Stimulated activated memory B cell treated with anti-CD40 and anti-IgM and Interleukin-4, amounts not matched to agents 10 μg/mL and 1 μg/mL and 100 μg/mL, for 72 hours (primary cell): ENCODE data around the gene SLC25A44.

Experiments used
- ATAC-seq: fragments of 150-1000 bp; cut with Tn5 transposase; 2 replicates; pipeline ENCODE4 v1.10.0; 2021
- H3K27ac Mint-ChIP-seq: one replicate; pipeline ENCODE4 v1.8.0; 2022; ENCODE audit warnings: mild to moderate bottlenecking, mixed read lengths
- H3K27me3 Mint-ChIP-seq: one replicate; pipeline ENCODE4 v1.8.0; 2022; ENCODE audit warnings: mixed read lengths
- H3K36me3 Mint-ChIP-seq: one replicate; pipeline ENCODE4 v1.8.0; 2022; ENCODE audit warnings: mixed read lengths
- H3K4me1 Mint-ChIP-seq: one replicate; pipeline ENCODE4 v1.8.0; 2022; ENCODE audit warnings: mixed read lengths
- H3K4me3 Mint-ChIP-seq: one replicate; pipeline ENCODE4 v1.8.0; 2022; ENCODE audit warnings: mild to moderate bottlenecking, moderate library complexity, mixed read lengths
- H3K9me3 Mint-ChIP-seq: one replicate; pipeline ENCODE4 v1.8.0; 2022; ENCODE audit warnings: mixed read lengths

Gene SLC25A44, protein sequence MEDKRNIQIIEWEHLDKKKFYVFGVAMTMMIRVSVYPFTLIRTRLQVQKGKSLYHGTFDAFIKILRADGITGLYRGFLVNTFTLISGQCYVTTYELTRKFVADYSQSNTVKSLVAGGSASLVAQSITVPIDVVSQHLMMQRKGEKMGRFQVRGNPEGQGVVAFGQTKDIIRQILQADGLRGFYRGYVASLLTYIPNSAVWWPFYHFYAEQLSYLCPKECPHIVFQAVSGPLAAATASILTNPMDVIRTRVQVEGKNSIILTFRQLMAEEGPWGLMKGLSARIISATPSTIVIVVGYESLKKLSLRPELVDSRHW

DNA sequence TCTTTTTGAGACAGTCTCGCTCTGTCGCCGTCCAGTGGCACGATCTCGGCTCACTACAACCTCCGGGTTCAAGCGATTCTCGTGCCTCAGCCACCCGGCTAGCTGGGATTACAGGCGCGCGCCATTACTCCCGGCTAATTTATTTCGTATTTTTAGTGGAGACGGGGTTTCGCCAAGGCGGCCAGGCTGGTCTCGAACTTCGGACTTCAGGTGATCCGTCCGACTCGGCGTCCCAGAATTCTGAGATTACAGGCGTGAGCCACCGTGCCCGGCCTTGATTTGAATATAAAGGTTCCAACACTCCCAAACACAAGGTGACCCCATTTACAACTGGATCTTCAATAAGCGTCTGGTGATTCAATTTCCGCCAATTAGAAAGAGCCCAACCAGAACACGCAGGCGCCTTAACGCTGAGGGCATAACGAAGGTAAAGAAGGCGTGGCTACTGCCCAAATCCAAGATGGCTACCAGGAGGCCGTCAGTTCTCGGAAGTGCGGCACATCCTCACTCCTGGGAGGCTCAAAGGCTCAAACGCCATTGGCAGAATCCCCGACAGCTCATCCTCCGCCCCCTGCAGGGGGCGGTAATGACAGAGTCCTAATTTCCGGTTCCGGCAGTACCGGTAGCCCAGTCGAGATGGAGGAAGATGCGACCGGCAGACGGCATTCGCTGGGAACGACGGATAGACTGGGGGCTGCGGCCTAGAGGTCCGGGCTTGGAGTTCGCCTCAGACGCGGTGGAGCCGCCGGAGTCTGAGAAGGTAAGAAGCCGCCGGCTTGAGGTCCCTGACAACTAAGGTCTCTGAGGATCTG, at the start of gene SLC25A44:
Gene SLC25A44 (plus strand): TSS at position 617 of the 812 bp plus-strand sequence. CDS start 5,744 bp downstream, outside the sequence.
- Mint-ChIP-seq H3K4me3 (peak within 1 kb of the TSS; percentile 85), H3K27me3 (no peaks in the 10 kb centered on the region), H3K4me1 (peaks cover 41% of the 10 kb centered on the region), H3K27ac (peak within 1 kb of the TSS; percentile 84), H3K9me3 (peaks cover 2% of the 10 kb centered on the region), H3K36me3 (peaks cover 13% of the 10 kb centered on the region)
- ATAC-seq = peak; percentile 99

DNA sequence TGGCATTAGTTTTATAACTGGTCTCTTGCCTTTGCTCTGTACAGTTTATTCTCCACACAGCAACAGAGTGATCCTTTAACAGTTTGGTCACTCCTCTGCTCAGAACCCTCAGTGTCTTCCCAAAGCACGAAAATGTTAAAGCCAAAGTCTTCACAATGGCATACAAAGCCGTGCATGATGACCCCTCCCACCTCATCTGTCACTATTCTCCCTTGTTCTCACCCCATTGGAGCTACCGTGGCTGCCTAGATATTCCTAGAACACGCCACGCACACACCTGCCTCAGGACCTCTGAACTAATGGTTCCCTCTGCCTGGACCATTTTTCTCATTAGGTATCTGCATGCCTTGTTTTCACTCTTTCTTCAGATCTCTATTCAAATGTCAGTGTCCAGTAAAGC, 49.2 kb upstream of the SLC25A44 start:
- ATAC-seq = no peak
- Mint-ChIP-seq H3K9me3 (no peaks in the 10 kb centered on the region), H3K27me3 (peaks cover 22% of the 10 kb centered on the region), H3K4me3 (no peak overlapping the region), H3K4me1 (peaks cover 39% of the 10 kb centered on the region), H3K27ac (no peak overlapping the region), H3K36me3 (peaks cover 9% of the 10 kb centered on the region)

GRCh38 chr1:156145650-156146019, 48.3 kb upstream of the SLC25A44 start:
- H3K4me1 Mint-ChIP-seq = peaks cover 48% of the 10 kb centered on the region
- peak overlapping the region; percentile 79 for H3K27ac Mint-ChIP-seq
- H3K4me3 Mint-ChIP-seq = peak overlapping the region; percentile 69
- H3K9me3 Mint-ChIP-seq = no peaks in the 10 kb centered on the region
- peaks cover under 1% of the 10 kb centered on the region for H3K36me3 Mint-ChIP-seq
- no peak for ATAC-seq
- H3K27me3 Mint-ChIP-seq = peaks cover 25% of the 10 kb centered on the region

GRCh38 chr1:156146020-156146768, 47.7 kb upstream of the SLC25A44 start:
- peak; percentile 59 for ATAC-seq
- H3K27ac Mint-ChIP-seq = peak overlapping the region; percentile 79
- H3K4me3 Mint-ChIP-seq = peak overlapping the region; percentile 69
- H3K36me3 Mint-ChIP-seq = no peaks in the 10 kb centered on the region
- no peaks in the 10 kb centered on the region for H3K9me3 Mint-ChIP-seq
- H3K4me1 Mint-ChIP-seq = peaks cover 53% of the 10 kb centered on the region
- H3K27me3 Mint-ChIP-seq = peaks cover 25% of the 10 kb centered on the region

DNA sequence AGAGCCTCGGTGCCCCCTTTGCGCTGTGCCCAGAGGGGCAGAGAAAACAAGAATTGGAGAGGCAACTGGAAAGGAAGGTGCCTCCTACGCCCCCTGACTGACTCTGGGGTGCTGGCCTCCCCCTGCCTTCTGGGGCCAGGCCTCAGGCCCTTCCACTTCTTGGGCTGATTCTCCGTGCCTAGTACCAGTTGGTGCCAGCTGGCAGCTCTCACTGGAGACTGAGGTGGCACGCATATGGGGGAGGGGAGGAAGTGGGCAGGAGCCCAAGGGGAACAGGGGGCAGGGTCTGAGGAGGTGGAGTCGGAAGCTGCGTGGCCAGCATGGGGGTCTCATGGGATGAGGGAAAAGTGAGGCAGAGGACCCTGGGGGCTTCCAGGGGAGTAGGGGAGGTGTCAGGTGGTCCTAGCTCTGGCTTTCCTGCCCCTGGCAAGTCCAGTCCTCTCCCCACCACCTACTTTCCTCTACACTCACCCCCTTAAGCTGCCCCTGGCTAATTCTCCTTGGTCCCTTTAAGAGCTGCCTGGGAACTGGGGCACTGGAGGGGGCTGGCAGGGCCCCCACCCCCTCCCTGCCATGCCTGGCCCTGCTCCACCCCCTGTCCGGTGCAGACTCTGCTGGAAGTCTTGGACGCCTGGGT, 47.0 kb upstream of the SLC25A44 start:
- peak; percentile 27 for ATAC-seq
- Mint-ChIP-seq H3K9me3 (no peaks in the 10 kb centered on the region), H3K36me3 (no peaks in the 10 kb centered on the region), H3K27me3 (peaks cover 25% of the 10 kb centered on the region), H3K4me1 (peaks cover 57% of the 10 kb centered on the region), H3K27ac (peak overlapping the region; percentile 79), H3K4me3 (peak overlapping the region; percentile 69)

- Mint-ChIP-seq H3K27ac (peak overlapping the region; percentile 59), H3K9me3 (no peaks in the 10 kb centered on the region), H3K27me3 (peaks cover 25% of the 10 kb centered on the region), H3K4me1 (peaks cover 71% of the 10 kb centered on the region), H3K36me3 (no peaks in the 10 kb centered on the region), H3K4me3 (peak overlapping the region; percentile 29)
- ATAC-seq = peak; percentile 67
Observed at GRCh38 chr1:156148216-156148615, 45.7 kb upstream of the SLC25A44 start.

GRCh38 chr1:156149374-156150332, 44.3 kb upstream of the SLC25A44 start:
- Mint-ChIP-seq H3K4me3 (peak overlapping the region; percentile 73), H3K9me3 (no peaks in the 10 kb centered on the region), H3K36me3 (no peaks in the 10 kb centered on the region), H3K4me1 (peaks cover 81% of the 10 kb centered on the region), H3K27me3 (peaks cover 25% of the 10 kb centered on the region), H3K27ac (peak overlapping the region; percentile 59)
- peak; percentile 65 for ATAC-seq

DNA sequence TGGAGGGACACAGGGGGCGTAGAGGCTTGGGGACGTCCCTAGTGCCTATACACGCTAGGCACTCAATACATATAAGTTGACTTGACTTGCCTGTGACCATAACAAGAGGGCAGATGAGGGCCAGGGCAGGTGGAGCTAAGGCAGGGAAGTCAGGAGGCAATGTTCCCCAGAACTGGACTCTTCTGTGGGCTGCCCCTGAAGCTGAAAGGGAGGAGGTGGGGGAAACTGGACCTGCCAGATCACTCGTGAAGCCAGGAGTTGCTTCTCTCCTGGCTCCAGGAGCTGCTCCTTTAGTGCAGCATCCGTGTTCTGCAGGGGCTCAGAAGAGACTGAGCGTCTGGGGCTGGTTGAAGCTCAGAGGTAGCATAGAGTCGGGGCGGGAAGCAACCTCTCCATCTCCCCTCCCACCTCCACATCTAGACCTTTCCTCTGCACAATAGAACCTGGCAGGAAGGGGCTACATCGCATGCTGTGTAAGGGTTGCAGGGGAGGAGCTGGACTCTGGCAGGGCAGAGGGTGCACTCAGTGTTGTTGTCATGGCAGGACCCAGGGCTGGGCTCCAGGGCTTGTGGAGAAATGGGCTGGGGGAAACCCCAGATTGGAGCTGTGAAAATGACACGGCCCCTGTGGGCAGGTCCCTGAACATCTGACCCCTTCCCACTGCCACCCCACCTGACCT, 43.4 kb upstream of the SLC25A44 start:
- peaks cover 24% of the 10 kb centered on the region for H3K27me3 Mint-ChIP-seq
- peak overlapping the region; percentile 69 for H3K27ac Mint-ChIP-seq
- no peaks in the 10 kb centered on the region for H3K9me3 Mint-ChIP-seq
- H3K36me3 Mint-ChIP-seq = no peaks in the 10 kb centered on the region
- peaks cover 90% of the 10 kb centered on the region for H3K4me1 Mint-ChIP-seq
- peak overlapping the region; percentile 73 for H3K4me3 Mint-ChIP-seq
- no peak for ATAC-seq

DNA sequence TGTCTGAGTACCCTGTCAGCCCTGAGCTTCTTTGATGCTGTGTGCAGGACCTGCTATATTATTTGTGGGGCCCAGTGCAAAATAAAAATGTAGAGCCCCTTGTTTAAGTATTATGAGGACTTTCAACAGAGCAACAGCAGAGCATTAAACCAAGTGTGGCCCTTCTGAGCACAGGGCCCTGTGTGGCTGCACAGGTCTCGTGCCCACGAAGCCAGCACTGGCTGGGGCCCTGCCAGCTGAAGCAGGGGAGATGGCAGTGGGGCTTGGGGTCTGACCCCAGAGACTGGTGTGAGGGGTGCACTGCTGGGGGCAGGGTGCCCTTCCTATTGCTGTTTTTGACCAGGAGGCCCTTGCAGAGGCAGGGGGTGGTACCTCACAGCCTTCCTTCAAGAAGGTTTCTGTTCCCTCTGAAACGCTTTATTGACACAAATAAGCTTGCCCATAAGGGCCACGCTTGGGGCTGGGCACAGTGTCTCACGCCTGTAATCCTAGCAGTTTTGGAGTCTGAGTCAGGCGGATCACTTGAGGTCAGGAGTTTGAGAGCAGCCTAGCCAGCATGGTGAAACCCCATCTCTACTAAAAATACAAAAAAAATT, 42.7 kb upstream of the SLC25A44 start:
- peak; percentile 63 for ATAC-seq
- Mint-ChIP-seq H3K27me3 (peaks cover 23% of the 10 kb centered on the region), H3K27ac (peak overlapping the region; percentile 69), H3K4me1 (peaks cover 90% of the 10 kb centered on the region), H3K36me3 (peaks cover under 1% of the 10 kb centered on the region), H3K9me3 (no peaks in the 10 kb centered on the region), H3K4me3 (no peak overlapping the region)

DNA sequence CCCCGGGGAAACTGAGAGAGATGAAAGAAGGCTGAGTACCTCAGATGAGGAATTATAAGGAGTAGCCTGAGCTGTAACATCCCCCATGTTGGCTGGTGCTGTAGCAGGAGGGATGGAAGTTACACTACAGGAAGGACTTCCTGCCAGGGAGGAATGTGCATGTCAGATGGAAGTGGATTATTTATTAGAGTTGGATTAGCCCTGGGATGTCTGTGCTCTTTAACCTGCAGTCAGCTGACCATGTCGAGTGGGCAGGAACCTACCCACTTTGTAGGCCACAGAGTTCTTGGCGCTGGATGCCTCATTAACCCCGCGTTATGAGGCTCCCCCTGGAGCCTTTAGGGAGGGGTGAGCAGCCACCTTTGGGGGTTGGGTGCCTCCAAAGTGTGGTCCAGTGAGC, 41.3 kb upstream of the SLC25A44 start:
- Mint-ChIP-seq H3K9me3 (no peaks in the 10 kb centered on the region), H3K4me1 (peaks cover 93% of the 10 kb centered on the region), H3K27me3 (peaks cover 30% of the 10 kb centered on the region), H3K27ac (peak overlapping the region; percentile 69), H3K36me3 (peaks cover 10% of the 10 kb centered on the region), H3K4me3 (no peak overlapping the region)
- ATAC-seq = no peak

GRCh38 chr1:156153362-156153761, 40.5 kb upstream of the SLC25A44 start, which contains the start of gene SEMA4A:
SEMA4A (plus strand) TSS chr1:156153585; CDS start chr1:156154579, 994 bp downstream.
- Mint-ChIP-seq H3K4me3 (peak within 1 kb of the TSS; percentile 80), H3K27ac (peak within 1 kb of the TSS; percentile 69), H3K9me3 (no peaks in the 10 kb centered on the region), H3K36me3 (peaks cover 18% of the 10 kb centered on the region), H3K4me1 (peaks cover 93% of the 10 kb centered on the region), H3K27me3 (peaks cover 37% of the 10 kb centered on the region)
- ATAC-seq = no peak

DNA sequence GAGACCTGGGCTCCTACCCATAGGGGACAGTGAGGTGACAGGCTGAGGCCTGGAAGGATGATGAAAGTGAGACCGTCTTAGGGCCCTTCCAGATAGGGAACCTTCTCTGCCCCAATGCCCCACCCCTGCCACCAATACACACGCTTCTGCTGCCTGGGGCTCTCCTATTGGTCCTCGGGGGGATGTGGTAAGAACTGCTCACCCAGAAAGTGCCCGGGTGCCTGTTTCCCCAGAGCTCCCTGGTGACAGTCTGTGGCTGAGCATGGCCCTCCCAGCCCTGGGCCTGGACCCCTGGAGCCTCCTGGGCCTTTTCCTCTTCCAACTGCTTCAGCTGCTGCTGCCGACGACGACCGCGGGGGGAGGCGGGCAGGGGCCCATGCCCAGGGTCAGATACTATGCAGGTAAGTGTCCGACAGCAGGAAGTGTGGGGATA, 39.6 kb upstream of the SLC25A44 start:
- H3K27ac Mint-ChIP-seq = peak overlapping the region; percentile 69
- H3K36me3 Mint-ChIP-seq = peaks cover 25% of the 10 kb centered on the region
- H3K4me3 Mint-ChIP-seq = peak overlapping the region; percentile 80
- peaks cover 93% of the 10 kb centered on the region for H3K4me1 Mint-ChIP-seq
- H3K9me3 Mint-ChIP-seq = no peaks in the 10 kb centered on the region
- ATAC-seq = peak; percentile 91
- peaks cover 44% of the 10 kb centered on the region for H3K27me3 Mint-ChIP-seq
